H1 (cell line): ENCODE results near the gene SCCPDH. TPM values are rescaled to one million over a fixed set of nuclear protein-coding genes. Genes with fewer than 3 reads are reported as not detected.

Experiments
- CTCF ChIA-PET: fragments of 300-600 bp; sonication (Branson Sonifier 250); formaldehyde crosslinking; loops from one replicate; lab custom pipeline; 2021; ENCODE audit not compliant: partially characterized antibody; lab: Charles Lee
- POLR2A ChIA-PET: fragments of 300-600 bp; sonication (Branson Sonifier 250); formaldehyde crosslinking; loops from one replicate; lab custom pipeline; 2021; ENCODE audit warnings: inconsistent platforms; ENCODE audit not compliant: partially characterized antibody; lab: Charles Lee
- DNase-seq, 2 experiments: peaks; one replicate each; pipeline versions ENCODE4 v3.0.0 to v3.0.0-alpha.2; 2010 to 2022; ENCODE audit warnings: low spot score in 2 of 2, low read depth in 1 of 2, mixed read lengths in 1 of 2
- FAIRE-seq: peaks from 2 replicates; lab custom pipeline; 2011; peaks lifted over from hg19 to GRCh38; lab: Jason Lieb, UNC
- H2AFZ ChIP-seq: 2 replicates; pipeline ENCODE4 v1.8.1; 2012; ENCODE audit warnings: low read length, inconsistent platforms
- H2AK5ac ChIP-seq: 2 replicates; pipeline ENCODE4 v1.6.1; 2013; ENCODE audit warnings: low read depth, low read length
- H2BK120ac ChIP-seq: replicated peaks from 2 replicates; pipeline ENCODE3; 2013; ENCODE audit warnings: low read depth, low read length, inconsistent platforms
- H2BK12ac ChIP-seq: 2 replicates; pipeline ENCODE4 v1.6.1; 2013; ENCODE audit warnings: low read depth, low read length
- H2BK15ac ChIP-seq: 2 replicates; pipeline ENCODE4 v1.6.1; 2013; ENCODE audit warnings: low read length
- H2BK20ac ChIP-seq: 2 replicates; pipeline ENCODE4 v1.6.1; 2013; ENCODE audit warnings: low read length
- H2BK5ac ChIP-seq: 2 replicates; pipeline ENCODE4 v1.6.1; 2013; ENCODE audit warnings: low read depth, low read length
- H3K14ac ChIP-seq: 2 replicates; pipeline ENCODE4 v1.6.1; 2013; ENCODE audit warnings: inconsistent platforms; ENCODE audit not compliant: insufficient read length
- H3K18ac ChIP-seq: 2 replicates; pipeline ENCODE4 v1.6.1; 2013; ENCODE audit warnings: low read length; ENCODE audit errors: extremely low read depth
- H3K23ac ChIP-seq: 2 replicates; pipeline ENCODE4 v1.6.1; 2013; ENCODE audit warnings: inconsistent platforms; ENCODE audit not compliant: insufficient read length
- H3K23me2 ChIP-seq: 2 replicates; pipeline ENCODE4 v1.6.1; 2013; ENCODE audit warnings: low read depth, low read length
- H3K27ac ChIP-seq: 2 replicates; pipeline ENCODE4 v1.6.1; 2011; ENCODE audit warnings: low read depth, low read length, inconsistent platforms
- H3K27me3 ChIP-seq, 4 experiments: replicated peaks in 1 of 4; 1 replicate in 1 of 4; 2 replicates in 3 of 4; pipeline versions ENCODE4 v1.6.1 to v1.8.1; 2011 to 2013; ENCODE audit warnings: low read length in 3 of 4, mild to moderate bottlenecking in 3 of 4, inconsistent platforms in 2 of 4, mixed read lengths in 2 of 4, moderate library complexity in 1 of 4; ENCODE audit not compliant: control insufficient read depth in 3 of 4, insufficient read depth in 3 of 4; ENCODE audit errors: extremely low read depth in 1 of 4
- H3K36me3 ChIP-seq, 4 experiments: 2 replicates each; pipeline versions ENCODE4 v1.6.1 to v1.8.1; 2011 to 2013; ENCODE audit warnings: mild to moderate bottlenecking in 4 of 4, low read length in 3 of 4, moderate library complexity in 2 of 4, control low read depth in 1 of 4, inconsistent platforms in 1 of 4; ENCODE audit not compliant: insufficient read depth in 4 of 4, control insufficient read depth in 2 of 4
- H3K4ac ChIP-seq: replicated peaks from 2 replicates; pipeline ENCODE3; 2013; ENCODE audit warnings: low read length, low read depth, mixed read lengths, inconsistent platforms; ENCODE audit not compliant: insufficient read length
- H3K4me1 ChIP-seq, 4 experiments: replicated peaks in 1 of 4; 1 replicate in 1 of 4; 2 replicates in 3 of 4; pipeline versions ENCODE4 v1.6.1 to v1.8.1; 2011 to 2013; ENCODE audit warnings: low read length in 3 of 4, inconsistent platforms in 2 of 4, mixed read lengths in 1 of 4; ENCODE audit not compliant: insufficient read depth in 4 of 4, control insufficient read depth in 3 of 4
- H3K4me2 ChIP-seq, 2 experiments: 2 replicates each; pipeline versions ENCODE4 v1.6.1 to v1.8.1; 2011 to 2013; ENCODE audit warnings: low read depth in 2 of 2, low read length in 2 of 2, control low read depth in 1 of 2, inconsistent platforms in 1 of 2, mild to moderate bottlenecking in 1 of 2; ENCODE audit not compliant: insufficient read depth in 1 of 2
- H3K4me3 ChIP-seq, 4 experiments: fragments of 200-600, 300-600 bp in 1 of 4; sonication (generic), shearing (Covaris generic), sonication (Bioruptor Twin) in 1 of 4; 2 replicates each; pipeline versions ENCODE4 v1.5.1 to v1.8.1; 2011 to 2016; ENCODE audit warnings: low read length in 4 of 4, low read depth in 3 of 4, control low read depth in 2 of 4, inconsistent platforms in 2 of 4, mild to moderate bottlenecking in 2 of 4, mixed read lengths in 1 of 4, moderate library complexity in 1 of 4; ENCODE audit not compliant: insufficient read depth in 2 of 4; ENCODE audit errors: extremely low read depth in 1 of 4
- H3K56ac ChIP-seq: replicated peaks from 2 replicates; pipeline ENCODE3; 2013; ENCODE audit warnings: low read depth, mild to moderate bottlenecking, mixed read lengths, low read length, inconsistent platforms; ENCODE audit not compliant: insufficient read length
- H3K79me1 ChIP-seq: 2 replicates; pipeline ENCODE4 v1.6.1; 2013; ENCODE audit warnings: low read depth, low read length, control low read depth
- H3K79me2 ChIP-seq, 2 experiments: 2 replicates each; pipeline versions ENCODE4 v1.6.1 to v1.8.1; 2012 to 2013; ENCODE audit warnings: low read length in 2 of 2, mild to moderate bottlenecking in 2 of 2, inconsistent platforms in 1 of 2; ENCODE audit not compliant: insufficient read depth in 2 of 2, control insufficient read depth in 1 of 2
- H3K9ac ChIP-seq, 4 experiments: replicated peaks in 1 of 4; 1 replicate in 1 of 4; 2 replicates in 3 of 4; pipeline versions ENCODE4 v1.6.1 to v1.8.1; 2011 to 2013; ENCODE audit warnings: low read depth in 3 of 4, low read length in 3 of 4, control low read depth in 2 of 4, mild to moderate bottlenecking in 2 of 4, moderate library complexity in 2 of 4, inconsistent platforms in 1 of 4; ENCODE audit errors: extremely low read depth in 1 of 4
- H3K9me3 ChIP-seq, 2 experiments: 2 replicates each; pipeline versions ENCODE4 v1.6.1 to v1.8.1; 2012 to 2013; ENCODE audit warnings: mild to moderate bottlenecking in 2 of 2, moderate library complexity in 2 of 2, control low read depth in 1 of 2, inconsistent platforms in 1 of 2, low read depth in 1 of 2, low read length in 1 of 2, mixed read lengths in 1 of 2; ENCODE audit not compliant: insufficient read depth in 2 of 2
- H4K20me1 ChIP-seq, 2 experiments: replicated peaks in 1 of 2; 2 replicates each; pipeline versions ENCODE3 to v1.8.1; 2011 to 2013; ENCODE audit warnings: inconsistent platforms in 2 of 2, low read length in 2 of 2, mild to moderate bottlenecking in 1 of 2; ENCODE audit not compliant: insufficient read depth in 2 of 2, control insufficient read depth in 1 of 2
- H4K5ac ChIP-seq: 2 replicates; pipeline ENCODE4 v1.6.1; 2013; ENCODE audit warnings: low read length, low read depth, mixed read lengths, inconsistent platforms; ENCODE audit not compliant: insufficient read length
- H4K8ac ChIP-seq: 2 replicates; pipeline ENCODE4 v1.8.0; 2013; ENCODE audit warnings: mild to moderate bottlenecking, moderate library complexity, low read length, inconsistent platforms; ENCODE audit not compliant: insufficient read depth; ENCODE audit errors: extremely low read depth
- H4K91ac ChIP-seq: replicated peaks from 2 replicates; pipeline ENCODE3; 2013; ENCODE audit warnings: low read length, mixed read lengths, inconsistent platforms; ENCODE audit not compliant: insufficient read length
- BCL11A ChIP-seq, 2 experiments: IDR thresholded peaks; one replicate each; pipeline ENCODE4 v1.6.1; 2011; ENCODE audit warnings: low read depth in 2 of 2, low read length in 2 of 2, mild to moderate bottlenecking in 2 of 2
- EZH2 ChIP-seq: fragments of 200-600 bp; sonication (generic); IDR thresholded peaks from 2 replicates; pipeline ENCODE4 v1.7.1; 2012; ENCODE audit warnings: low read depth, mild to moderate bottlenecking, moderate library complexity, low read length, inconsistent platforms; ENCODE audit not compliant: severe bottlenecking
- JUN ChIP-seq: IDR thresholded peaks from 2 replicates; pipeline ENCODE4 v1.6.1; 2011; ENCODE audit warnings: low read depth, mild to moderate bottlenecking, improper control_type of control experiment, low read length
- PHF8 ChIP-seq: fragments of 200-600 bp; sonication (generic); conservative IDR thresholded peaks from 2 replicates; pipeline ENCODE4 v1.7.1; 2012; ENCODE audit warnings: low read depth, mild to moderate bottlenecking, inconsistent platforms, low read length, moderate library complexity
- SIX5 ChIP-seq: IDR thresholded peaks from 2 replicates; pipeline ENCODE4 v1.6.1; 2011; ENCODE audit warnings: mild to moderate bottlenecking, low read depth, low read length
- SP2 ChIP-seq: IDR thresholded peaks from 2 replicates; pipeline ENCODE4 v1.6.1; 2012; ENCODE audit warnings: mild to moderate bottlenecking, low read length, inconsistent platforms
- SRF ChIP-seq: IDR thresholded peaks from 2 replicates; pipeline ENCODE4 v1.6.1; 2011; ENCODE audit warnings: mild to moderate bottlenecking, low read depth, low read length, moderate library complexity
- SUZ12 ChIP-seq: fragments of 200-600 bp; sonication (generic); IDR thresholded peaks from 2 replicates; pipeline ENCODE4 v1.6.1; 2012; ENCODE audit warnings: mild to moderate bottlenecking, inconsistent platforms, low read length, moderate library complexity, mixed read lengths
- WGBS, 2 experiments: shearing (Covaris generic) in 1 of 2; methylation state at CpG; one replicate each; pipeline versions ENCODE4 v1.1.6 to v1.1.7; 2013 to 2015; ENCODE audit warnings: low lambda C conversion rate in 2 of 2, mixed read lengths in 2 of 2, inconsistent platforms in 1 of 2, low coverage in 1 of 2, missing lambda C conversion rate in 1 of 2; ENCODE audit not compliant: insufficient replicate concordance in 2 of 2, insufficient coverage in 1 of 2, insufficient read length in 1 of 2; ENCODE audit errors: extremely low coverage in 1 of 2, missing lambda C conversion rate in 1 of 2; 5-methylcytosine and 5-hydroxymethylcytosine counted together
- polyA plus RNA-seq, 7 experiments: library from polyadenylated mRNA; depleted of rRNA in 3 of 7; stranded (reverse) in 5 of 7; unstranded in 2 of 7; fragments of >200 nt in 5 of 7; fragments of 200-250 nt in 2 of 7; gene quantifications; 1 replicate in 5 of 7; 2 replicates in 1 of 7; 4 replicates in 1 of 7; pipeline versions ENCODE4 v1.2.1 to v1.2.3, GENCODE V29; 2011 to 2013; ENCODE audit warnings: missing spikeins in 2 of 7, mixed read lengths in 2 of 7
- total RNA-seq: library from RNA; stranded (reverse); fragmentation: NEBNext Ultra II Directional; extraction: Animal tissue kit (Norgen Biotek cat#: 25700); gene quantifications from 2 replicates; pipeline ENCODE4 v1.2.1, GENCODE V29; 2021
- TF ChIP-seq, protein P1 (sequence below): IDR thresholded peaks from 2 replicates; pipeline ENCODE4 v1.6.1; 2011; ENCODE audit warnings: low read length, improper control_type of control experiment
- TF ChIP-seq, protein P2 (sequence below), 3 experiments: IDR thresholded peaks; 1 replicate in 2 of 3; 2 replicates in 1 of 3; pipeline versions ENCODE4 v1.5.1 to v1.6.1; 2011; ENCODE audit warnings: low read length in 3 of 3, mild to moderate bottlenecking in 3 of 3, inconsistent platforms in 2 of 3, low read depth in 1 of 3, moderate library complexity in 1 of 3; ENCODE audit not compliant: insufficient read depth in 1 of 3; ENCODE audit errors: control extremely low read depth in 1 of 3

SCCPDH gene
- total and polyA plus RNA-seq, 2 of the 8 experiments (the other 6 are each of a cell fraction or from before 2014, with no cell fraction given): 9.5 to 17.0 TPM

DNA sequence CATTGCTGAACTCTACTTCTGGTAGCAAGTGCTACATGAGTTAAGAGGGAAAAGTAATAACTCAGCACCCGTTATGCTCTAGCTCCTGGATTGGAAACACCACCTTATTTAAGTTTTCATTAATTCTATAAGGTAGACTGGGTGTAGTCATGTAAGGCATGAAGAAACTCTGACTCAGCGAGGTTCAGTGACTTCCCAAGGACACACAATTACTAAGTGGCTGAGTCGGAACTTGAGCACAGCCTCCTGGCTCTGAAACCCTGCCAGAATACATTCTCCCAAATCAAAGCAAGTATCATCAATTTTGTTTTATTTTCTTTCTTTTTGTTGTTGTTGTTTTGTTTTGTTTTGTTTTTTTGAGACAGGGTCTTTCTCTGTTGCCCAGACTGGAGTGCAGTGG is 29.1 kb upstream of the SCCPDH start:
- WGBS, 2 experiments: 92% methylated on average over 3 of the region's 3 CpGs; no CpG with 5 or more reads in 1 of the 2 experiments
- no peaks in the 10 kb centered on the region for H3K4me1 ChIP-seq
- H2BK20ac ChIP-seq: no peak overlapping the region
- DNase-seq: no peak
- H4K20me1 ChIP-seq: no peaks in the 10 kb centered on the region
- H3K23me2 ChIP-seq: no peaks in the 10 kb centered on the region
- no peak overlapping the region for H2AK5ac ChIP-seq
- no peak overlapping the region for H3K27ac ChIP-seq
- H2BK12ac ChIP-seq: no peak overlapping the region
- no peak overlapping the region for H3K4me3 ChIP-seq
- H3K9me3 ChIP-seq: peaks cover 0 to 2% of the 10 kb centered on the region in 2 experiments; a peak in 1 of 4 replicates
- H3K79me1 ChIP-seq: no peaks in the 10 kb centered on the region
- H3K56ac ChIP-seq: no peak overlapping the region
- H3K27me3 ChIP-seq: no peaks in the 10 kb centered on the region
- no peak overlapping the region for H3K4ac ChIP-seq
- no peak overlapping the region for H2BK120ac ChIP-seq
- H3K36me3 ChIP-seq: no peaks in the 10 kb centered on the region
- no peak overlapping the region for H3K4me2 ChIP-seq
- H3K23ac ChIP-seq: no peak overlapping the region
- H4K5ac ChIP-seq: no peak overlapping the region
- no peak overlapping the region for H4K91ac ChIP-seq
- ChIA-PET CTCF (interaction anchor here (0.6 to 11.0 kb wide), 14 partner anchors 10 to 1776 kb away, joined by 3 to 91 read pairs (median 4); no protein-coding TSS in a partner anchor), POLR2A (interaction anchor here (2.5 kb wide), 1 partner anchor 29 kb away, joined by 7 read pairs; the partner anchor contains the start of gene SCCPDH)
- FAIRE-seq: no peak
- H3K14ac ChIP-seq: no peak overlapping the region
- no peak overlapping the region for H3K9ac ChIP-seq
- no peak overlapping the region for H3K18ac ChIP-seq
- no peaks in the 10 kb centered on the region for H3K79me2 ChIP-seq
- no peak overlapping the region for H2BK5ac ChIP-seq
- H2BK15ac ChIP-seq: no peak overlapping the region
- no peak overlapping the region for H4K8ac ChIP-seq
- no peak overlapping the region for H2AFZ ChIP-seq
- no peak for TF ChIP-seq SP2
- TF ChIP-seq BCL11A (IDR thresholded peaks at IDR 0.05; ENCODE audit: low read depth in 2 of 2, low read length in 2 of 2): no peak
- TF ChIP-seq PHF8: no peak
- no peak for TF ChIP-seq SUZ12
- TF ChIP-seq JUN: no peak
- no peak for TF ChIP-seq SIX5
- TF ChIP-seq, protein P1, sequence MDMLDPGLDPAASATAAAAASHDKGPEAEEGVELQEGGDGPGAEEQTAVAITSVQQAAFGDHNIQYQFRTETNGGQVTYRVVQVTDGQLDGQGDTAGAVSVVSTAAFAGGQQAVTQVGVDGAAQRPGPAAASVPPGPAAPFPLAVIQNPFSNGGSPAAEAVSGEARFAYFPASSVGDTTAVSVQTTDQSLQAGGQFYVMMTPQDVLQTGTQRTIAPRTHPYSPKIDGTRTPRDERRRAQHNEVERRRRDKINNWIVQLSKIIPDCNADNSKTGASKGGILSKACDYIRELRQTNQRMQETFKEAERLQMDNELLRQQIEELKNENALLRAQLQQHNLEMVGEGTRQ: no peak
- no peak for TF ChIP-seq EZH2
- TF ChIP-seq, protein P2, sequence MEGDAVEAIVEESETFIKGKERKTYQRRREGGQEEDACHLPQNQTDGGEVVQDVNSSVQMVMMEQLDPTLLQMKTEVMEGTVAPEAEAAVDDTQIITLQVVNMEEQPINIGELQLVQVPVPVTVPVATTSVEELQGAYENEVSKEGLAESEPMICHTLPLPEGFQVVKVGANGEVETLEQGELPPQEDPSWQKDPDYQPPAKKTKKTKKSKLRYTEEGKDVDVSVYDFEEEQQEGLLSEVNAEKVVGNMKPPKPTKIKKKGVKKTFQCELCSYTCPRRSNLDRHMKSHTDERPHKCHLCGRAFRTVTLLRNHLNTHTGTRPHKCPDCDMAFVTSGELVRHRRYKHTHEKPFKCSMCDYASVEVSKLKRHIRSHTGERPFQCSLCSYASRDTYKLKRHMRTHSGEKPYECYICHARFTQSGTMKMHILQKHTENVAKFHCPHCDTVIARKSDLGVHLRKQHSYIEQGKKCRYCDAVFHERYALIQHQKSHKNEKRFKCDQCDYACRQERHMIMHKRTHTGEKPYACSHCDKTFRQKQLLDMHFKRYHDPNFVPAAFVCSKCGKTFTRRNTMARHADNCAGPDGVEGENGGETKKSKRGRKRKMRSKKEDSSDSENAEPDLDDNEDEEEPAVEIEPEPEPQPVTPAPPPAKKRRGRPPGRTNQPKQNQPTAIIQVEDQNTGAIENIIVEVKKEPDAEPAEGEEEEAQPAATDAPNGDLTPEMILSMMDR (IDR thresholded peaks at IDR 0.05; ENCODE audit: control extremely low read depth in 1 of 3, insufficient read depth in 1 of 3, low read depth in 1 of 3, low read length in 3 of 3): no peak
- TF ChIP-seq SRF: no peak
